HUES6 (cell line): Measurements from ENCODE around the gene UCP2.

Experiments
- H3K27ac ChIP-seq: 2 replicates; pipeline ENCODE4 v1.7.0; 2013; ENCODE audit warnings: low read depth, mild to moderate bottlenecking, low read length, inconsistent platforms
- H3K27me3 ChIP-seq: 2 replicates; pipeline ENCODE4 v1.6.1; 2013; ENCODE audit warnings: low read length; ENCODE audit not compliant: control insufficient read depth, insufficient read depth
- H3K36me3 ChIP-seq: 2 replicates; pipeline ENCODE4 v1.6.1; 2013; ENCODE audit warnings: low read length; ENCODE audit not compliant: control insufficient read depth, insufficient read depth
- H3K4me1 ChIP-seq: 2 replicates; pipeline ENCODE4 v1.6.1; 2013; ENCODE audit warnings: low read length; ENCODE audit not compliant: control insufficient read depth, insufficient read depth
- H3K4me3 ChIP-seq: 2 replicates; pipeline ENCODE4 v1.5.1; 2013; ENCODE audit warnings: low read depth, low read length
- H3K9ac ChIP-seq: one replicate; pipeline ENCODE4 v1.6.1; 2013; ENCODE audit warnings: mild to moderate bottlenecking, low read length
- H3K9me3 ChIP-seq: 2 replicates; pipeline ENCODE4 v1.6.1; 2013; ENCODE audit warnings: low read depth, low read length; ENCODE audit not compliant: control insufficient read depth, insufficient read depth

UCP2 gene

GRCh38 chr11:73982595-73982989 is at the start of gene UCP2:
UCP2 (minus strand) TSS chr11:73982843; CDS start chr11:73978378, 4,465 bp downstream.
- Histone ChIP-seq H3K9ac (peak within 1 kb of the TSS; percentile 90), H3K36me3 (peaks cover 33% of the 10 kb centered on the region), H3K27ac (peak within 1 kb of the TSS; percentile 80; the same call in 1 of the 2 replicates), H3K4me3 (peak within 1 kb of the TSS; percentile 93), H3K27me3 (no peaks in the 10 kb centered on the region), H3K4me1 (peaks cover 30% of the 10 kb centered on the region), H3K9me3 (no peaks in the 10 kb centered on the region)

GRCh38 chr11:74030723-74031676 is 48.4 kb upstream of the UCP2 start:
- Histone ChIP-seq H3K4me3 (no peak overlapping the region), H3K27me3 (no peaks in the 10 kb centered on the region), H3K9me3 (no peaks in the 10 kb centered on the region), H3K9ac (no peak overlapping the region), H3K4me1 (no peaks in the 10 kb centered on the region), H3K36me3 (peaks cover 22% of the 10 kb centered on the region), H3K27ac (no peak overlapping the region)

- H3K4me3 ChIP-seq: no peak overlapping the region
- H3K4me1 ChIP-seq: no peaks in the 10 kb centered on the region
- no peaks in the 10 kb centered on the region for H3K9me3 ChIP-seq
- peaks cover 2% of the 10 kb centered on the region; the same call in 1 of the 2 replicates for H3K36me3 ChIP-seq
- H3K9ac ChIP-seq: no peak overlapping the region
- no peak overlapping the region for H3K27ac ChIP-seq
- no peaks in the 10 kb centered on the region for H3K27me3 ChIP-seq
Measured at GRCh38 chr11:74025467-74026166, 43.0 kb upstream of the UCP2 start.

GRCh38 chr11:74024261-74025029 is 41.8 kb upstream of the UCP2 start:
- H3K4me3 ChIP-seq: no peak overlapping the region
- peaks cover 2% of the 10 kb centered on the region; the same call in 1 of the 2 replicates for H3K36me3 ChIP-seq
- H3K9me3 ChIP-seq: no peaks in the 10 kb centered on the region
- H3K27ac ChIP-seq: no peak overlapping the region
- no peaks in the 10 kb centered on the region for H3K4me1 ChIP-seq
- H3K27me3 ChIP-seq: no peaks in the 10 kb centered on the region
- no peak overlapping the region for H3K9ac ChIP-seq

- H3K27ac ChIP-seq: no peak overlapping the region
- no peaks in the 10 kb centered on the region for H3K9me3 ChIP-seq
- no peak overlapping the region for H3K4me3 ChIP-seq
- H3K36me3 ChIP-seq: peaks cover 2% of the 10 kb centered on the region; the same call in 1 of the 2 replicates
- H3K4me1 ChIP-seq: no peaks in the 10 kb centered on the region
- H3K27me3 ChIP-seq: no peaks in the 10 kb centered on the region
- H3K9ac ChIP-seq: no peak overlapping the region
Measured at GRCh38 chr11:74023276-74023675, 40.6 kb upstream of the UCP2 start.

- Histone ChIP-seq H3K27me3 (no peaks in the 10 kb centered on the region), H3K9me3 (no peaks in the 10 kb centered on the region), H3K27ac (no peak overlapping the region), H3K4me3 (no peak overlapping the region), H3K4me1 (no peaks in the 10 kb centered on the region), H3K36me3 (peaks cover 3% of the 10 kb centered on the region; the same call in 1 of the 2 replicates), H3K9ac (no peak overlapping the region)
Measured at GRCh38 chr11:74022546-74022945, 39.9 kb upstream of the UCP2 start.

GRCh38 chr11:74021998-74022397 is 39.4 kb upstream of the UCP2 start:
- Histone ChIP-seq H3K4me3 (no peak overlapping the region), H3K36me3 (peaks cover 7% of the 10 kb centered on the region)

GRCh38 chr11:74020539-74020938 is 37.9 kb upstream of the UCP2 start:
- Histone ChIP-seq H3K27me3 (no peaks in the 10 kb centered on the region), H3K9ac (no peak overlapping the region), H3K4me1 (no peaks in the 10 kb centered on the region), H3K4me3 (no peak overlapping the region), H3K27ac (no peak overlapping the region), H3K9me3 (no peaks in the 10 kb centered on the region), H3K36me3 (peaks cover 7% of the 10 kb centered on the region; the same call in 1 of the 2 replicates)

More at GRCh38 chr11:74021998-74022397, 39.4 kb upstream of the UCP2 start:
- no peaks in the 10 kb centered on the region for H3K27me3 ChIP-seq
- H3K27ac ChIP-seq: no peak overlapping the region
- no peaks in the 10 kb centered on the region for H3K4me1 ChIP-seq
- no peaks in the 10 kb centered on the region for H3K9me3 ChIP-seq
- H3K9ac ChIP-seq: no peak overlapping the region

- Histone ChIP-seq H3K27ac (no peak overlapping the region), H3K4me3 (no peak overlapping the region), H3K4me1 (no peaks in the 10 kb centered on the region), H3K9ac (no peak overlapping the region), H3K9me3 (no peaks in the 10 kb centered on the region), H3K36me3 (peaks cover 7% of the 10 kb centered on the region; the same call in 1 of the 2 replicates), H3K27me3 (no peaks in the 10 kb centered on the region)
Measured at GRCh38 chr11:74019860-74020259, 37.2 kb upstream of the UCP2 start.

- Histone ChIP-seq H3K4me1 (no peaks in the 10 kb centered on the region), H3K27me3 (no peaks in the 10 kb centered on the region), H3K36me3 (peaks cover 7% of the 10 kb centered on the region; the same call in 1 of the 2 replicates), H3K9me3 (no peaks in the 10 kb centered on the region), H3K9ac (no peak overlapping the region), H3K4me3 (no peak overlapping the region), H3K27ac (no peak overlapping the region)
Measured at GRCh38 chr11:74019104-74019738, 36.6 kb upstream of the UCP2 start.
